ENCODE measurements around the gene ATP7B. TPM values are rescaled to one million over a fixed set of nuclear protein-coding genes. Genes with fewer than 3 reads are reported as not detected.

ATP7B gene
- total and polyA plus RNA-seq, 2 of the 4 experiments (the other 2 are of a cell fraction) = 2.7 to 2.9 TPM

DNA sequence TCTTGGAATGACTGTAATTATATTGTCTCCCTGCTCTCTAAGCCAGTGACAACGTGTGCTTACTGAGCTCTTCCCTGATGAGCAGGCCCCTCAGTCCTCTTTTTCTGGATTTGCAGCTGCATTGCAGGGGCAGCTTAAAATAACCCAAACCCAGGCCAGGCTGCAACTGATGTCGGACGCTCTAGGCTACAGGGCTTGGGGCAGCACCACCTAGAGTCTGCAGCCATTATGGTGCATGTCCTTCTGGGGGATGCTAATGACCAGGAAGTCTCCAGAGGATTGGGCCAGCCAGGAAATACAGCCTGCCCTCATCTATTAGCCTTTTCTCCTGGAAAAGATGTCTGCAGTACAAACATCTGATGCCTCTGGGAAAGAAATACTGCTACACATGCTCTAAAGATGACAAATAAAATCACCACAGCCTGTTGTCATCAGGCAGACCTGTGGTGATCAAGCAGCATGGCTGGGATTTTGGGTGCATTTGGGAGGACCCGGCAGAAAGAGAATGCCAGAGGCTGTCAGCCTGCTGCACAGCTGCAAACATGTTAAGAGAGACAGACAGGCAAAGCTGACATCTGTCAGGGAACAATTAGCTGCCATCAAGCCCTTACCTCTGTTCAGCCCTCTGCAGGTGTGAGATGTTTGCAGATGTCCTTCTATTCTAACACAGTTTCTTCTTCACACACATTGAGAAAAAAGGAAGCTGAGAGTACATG is 97.7 kb downstream of the ATP7B start:
- no peak overlapping the region for H3K4me2 ChIP-seq (ENCODE audit: low read depth, low read length)
- POLR2A ChIA-PET (ENCODE audit: unreplicated experiment) = no interaction called here
- intact Hi-C loops (cut with micrococcal nuclease) = no loop called here
- no peak overlapping the region for H2AFZ ChIP-seq (replicated peaks; ENCODE audit: low read length, poor library complexity)
- no peak overlapping the region for H2BK120ac ChIP-seq (ENCODE audit: low read depth, low read length)
- no peak overlapping the region for H3K27ac ChIP-seq (ENCODE audit: insufficient read depth, low read length)
- H2BK5ac ChIP-seq (ENCODE audit: low read depth, low read length, poor library complexity, severe bottlenecking) = no peak overlapping the region
- no peak overlapping the region for H4K8ac ChIP-seq (ENCODE audit: low read depth in 2 of 2, low read length in 2 of 2)
- no peaks in the 10 kb centered on the region for H3K36me3 ChIP-seq (ENCODE audit: control insufficient read depth, insufficient read depth, low read length)
- whole genome bisulfite sequencing, 2 experiments (ENCODE audit: extremely low coverage in 2 of 2, insufficient read length in 1 of 2) = 100% methylated on average over 1 of the region's 4 CpGs; no CpG with 5 or more reads in 1 of the 2 experiments
- no peak for ATAC-seq (ENCODE audit: low read depth)
- H3K14ac ChIP-seq (replicated peaks; ENCODE audit: low read depth, low read length) = no peak overlapping the region
- no peak overlapping the region for H2AK5ac ChIP-seq (ENCODE audit: low read depth, low read length)
- H3K9me3 ChIP-seq (ENCODE audit: control insufficient read depth, insufficient read depth, low read length) = no peaks in the 10 kb centered on the region
- TF ChIP-seq CTCF (conservative IDR thresholded peaks at IDR 0.05; ENCODE audit: low read depth, low read length) (no peak), CEBPB (IDR thresholded peaks at IDR 0.05; ENCODE audit: low read depth, low read length) (no peak), CHD1 (IDR thresholded peaks at IDR 0.05; ENCODE audit: low read depth, low read length) (no peak), RCOR1 (IDR thresholded peaks at IDR 0.05; ENCODE audit: insufficient replicate concordance, low read length) (no peak), BHLHE40 (IDR thresholded peaks at IDR 0.05; ENCODE audit: low read depth, low read length) (no peak), RFX5 (IDR thresholded peaks at IDR 0.05; ENCODE audit: low read depth, low read length) (no peak), MAZ (IDR thresholded peaks at IDR 0.05; ENCODE audit: borderline replicate concordance, low read depth, low read length) (no peak), MXI1 (IDR thresholded peaks at IDR 0.05; ENCODE audit: borderline replicate concordance, low read depth, low read length) (no peak), RAD21 (IDR thresholded peaks at IDR 0.05; ENCODE audit: low read length) (no peak), MAFK (IDR thresholded peaks at IDR 0.05; ENCODE audit: low read depth, low read length) (no peak), FOS (IDR thresholded peaks at IDR 0.05; ENCODE audit: low read depth, low read length) (no peak), SMC3 (IDR thresholded peaks at IDR 0.05; ENCODE audit: low read depth, low read length) (no peak), POLR2A (IDR thresholded peaks at IDR 0.05; ENCODE audit: low read depth, low read length) (no peak)
- TF ChIP-seq, protein P1, sequence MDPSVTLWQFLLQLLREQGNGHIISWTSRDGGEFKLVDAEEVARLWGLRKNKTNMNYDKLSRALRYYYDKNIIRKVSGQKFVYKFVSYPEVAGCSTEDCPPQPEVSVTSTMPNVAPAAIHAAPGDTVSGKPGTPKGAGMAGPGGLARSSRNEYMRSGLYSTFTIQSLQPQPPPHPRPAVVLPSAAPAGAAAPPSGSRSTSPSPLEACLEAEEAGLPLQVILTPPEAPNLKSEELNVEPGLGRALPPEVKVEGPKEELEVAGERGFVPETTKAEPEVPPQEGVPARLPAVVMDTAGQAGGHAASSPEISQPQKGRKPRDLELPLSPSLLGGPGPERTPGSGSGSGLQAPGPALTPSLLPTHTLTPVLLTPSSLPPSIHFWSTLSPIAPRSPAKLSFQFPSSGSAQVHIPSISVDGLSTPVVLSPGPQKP (IDR thresholded peaks at IDR 0.05; ENCODE audit: borderline replicate concordance, low read depth, low read length) = no peak
- TF ChIP-seq, protein P2, sequence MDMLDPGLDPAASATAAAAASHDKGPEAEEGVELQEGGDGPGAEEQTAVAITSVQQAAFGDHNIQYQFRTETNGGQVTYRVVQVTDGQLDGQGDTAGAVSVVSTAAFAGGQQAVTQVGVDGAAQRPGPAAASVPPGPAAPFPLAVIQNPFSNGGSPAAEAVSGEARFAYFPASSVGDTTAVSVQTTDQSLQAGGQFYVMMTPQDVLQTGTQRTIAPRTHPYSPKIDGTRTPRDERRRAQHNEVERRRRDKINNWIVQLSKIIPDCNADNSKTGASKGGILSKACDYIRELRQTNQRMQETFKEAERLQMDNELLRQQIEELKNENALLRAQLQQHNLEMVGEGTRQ (IDR thresholded peaks at IDR 0.05; ENCODE audit: low read depth, low read length) = no peak
- H3K27me3 ChIP-seq (ENCODE audit: control insufficient read depth, insufficient read depth, low read length) = peaks cover 26% of the 10 kb centered on the region
- H4K5ac ChIP-seq (ENCODE audit: low read depth, low read length) = no peak overlapping the region
- dilution Hi-C loops (cut with HindIII; ENCODE audit: low sequenced_read_pairs, unreplicated experiment) = no loop called here
- in situ Hi-C loops (cut with MboI; ENCODE audit: low sequenced_read_pairs) = no loop called here
- no peaks in the 10 kb centered on the region for H3K9me1 ChIP-seq (ENCODE audit: insufficient read depth, low read length)
- no peak overlapping the region for H3K9ac ChIP-seq (ENCODE audit: low read depth, low read length)
- no peak overlapping the region for H4K91ac ChIP-seq (ENCODE audit: insufficient read depth, low read depth, low read length)
- no peaks in the 10 kb centered on the region for H3K79me1 ChIP-seq (ENCODE audit: low read depth in 1 of 2, low read length in 2 of 2)
- H3K23ac ChIP-seq (ENCODE audit: low read depth, low read length) = no peak overlapping the region
- no peak overlapping the region for H3K56ac ChIP-seq (ENCODE audit: extremely low read depth, insufficient read depth, low read length)
- CTCF ChIA-PET = interaction anchor here (0.6 to 1.7 kb wide), 2 partner anchors 18 to 187 kb away, joined by 3 to 4 read pairs; no protein-coding TSS in a partner anchor
- H3K4me1 ChIP-seq (ENCODE audit: control insufficient read depth, insufficient read depth, low read length) = no peaks in the 10 kb centered on the region
- no peak overlapping the region for H3K4me3 ChIP-seq (ENCODE audit: insufficient read depth, low read depth, low read length)
- no peak overlapping the region for H2BK20ac ChIP-seq (ENCODE audit: low read depth, low read length)
- no peak overlapping the region for H2BK15ac ChIP-seq (ENCODE audit: low read depth, low read length)
- BruUV-seq (replicated peaks) = no TSS peak
- H3K4ac ChIP-seq (ENCODE audit: low read depth, low read length) = no peak overlapping the region
- DNase-seq = no peak
- H4K20me1 ChIP-seq (ENCODE audit: insufficient read depth, low read length) = no peaks in the 10 kb centered on the region
- no peak overlapping the region for H2AK9ac ChIP-seq (replicated peaks; ENCODE audit: low read depth, low read length, poor library complexity)
- H3K18ac ChIP-seq (ENCODE audit: low read depth, low read length) = no peak overlapping the region

Measured in IMR-90 (cell line).